ENCODE data around the gene HP. TPM values are rescaled to one million over a fixed set of nuclear protein-coding genes. Genes with fewer than 3 reads are reported as not detected.
A peak's percentile ranks its signal among the peaks of the same experiment; 100 is the strongest.

The HP gene
- total RNA-seq, 1 donor from 2014 or later = not detected

DNA sequence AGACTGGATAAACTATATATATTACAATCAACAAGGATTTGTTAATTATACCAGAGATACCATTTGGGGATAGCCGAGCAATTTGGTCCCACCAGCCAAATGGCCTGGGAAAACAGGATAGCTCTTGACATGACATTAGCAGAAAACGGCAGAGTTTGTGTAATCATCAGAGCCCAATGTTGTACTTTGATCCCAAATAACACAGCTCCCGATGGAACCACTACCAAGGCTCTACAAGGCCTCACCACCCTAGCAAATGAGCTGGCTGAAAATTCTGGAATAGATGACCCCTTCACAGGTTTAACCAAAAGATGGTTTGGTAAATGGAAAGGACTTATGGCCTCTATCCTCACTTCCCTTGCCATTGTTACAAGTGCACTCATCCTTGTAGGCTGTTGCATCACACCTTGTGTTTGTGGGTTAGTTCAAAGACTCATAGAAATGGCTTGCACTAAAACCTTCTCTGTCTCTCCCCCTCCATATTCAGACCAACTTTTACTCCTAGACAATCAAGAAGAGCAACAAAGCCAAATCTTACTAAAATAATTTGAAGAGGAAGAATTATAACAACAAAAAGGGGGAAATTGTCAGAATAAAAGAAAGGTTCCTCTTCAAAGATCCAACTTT is 29.6 kb downstream of the HP start:
- Mint-ChIP-seq H3K27ac (ENCODE audit: unreplicated experiment) (no peak overlapping the region), H3K27me3 (ENCODE audit: low read depth) (no peaks in the 10 kb centered on the region), H3K4me3 (ENCODE audit: unreplicated experiment) (no peak overlapping the region), H3K9me3 (ENCODE audit: low read depth) (peaks cover 3% of the 10 kb centered on the region), H3K36me3 (ENCODE audit: low read depth) (peaks cover 23% of the 10 kb centered on the region), H3K4me1 (ENCODE audit: low read depth) (no peaks in the 10 kb centered on the region)
- no peak for DNase-seq (ENCODE audit: low spot score)
- TF ChIP-seq CTCF (IDR thresholded peaks at IDR 0.05) = no peak

DNA sequence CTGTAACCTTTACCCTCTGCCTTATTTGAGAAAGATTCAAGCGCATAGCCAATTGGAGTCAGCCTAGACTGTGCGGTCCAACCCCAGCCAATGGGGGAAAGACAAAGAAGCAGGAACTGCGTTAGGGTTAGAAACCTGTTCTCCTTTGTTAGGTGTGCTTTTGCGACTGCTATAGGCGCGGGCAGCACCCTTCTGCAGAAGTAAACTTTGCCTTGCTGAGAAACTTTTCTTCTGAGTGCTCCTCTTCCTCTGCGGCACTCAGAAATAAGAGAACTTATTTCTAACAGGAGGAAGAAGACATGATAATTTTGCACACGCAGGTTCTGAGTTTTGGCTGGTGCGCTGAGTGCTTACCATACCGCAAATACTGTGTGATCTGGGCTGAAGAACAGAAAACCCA is 30.1 kb downstream of the HP start:
- no peak for DNase-seq (ENCODE audit: low spot score)
- no peak for TF ChIP-seq CTCF (IDR thresholded peaks at IDR 0.05)
- Mint-ChIP-seq H3K4me3 (ENCODE audit: unreplicated experiment) (no peak overlapping the region), H3K4me1 (ENCODE audit: low read depth) (no peaks in the 10 kb centered on the region), H3K36me3 (ENCODE audit: low read depth) (peaks cover 24% of the 10 kb centered on the region), H3K27me3 (ENCODE audit: low read depth) (no peaks in the 10 kb centered on the region), H3K9me3 (ENCODE audit: low read depth) (peaks cover 3% of the 10 kb centered on the region), H3K27ac (ENCODE audit: unreplicated experiment) (no peak overlapping the region)

- peaks cover 26% of the 10 kb centered on the region for H3K36me3 Mint-ChIP-seq (ENCODE audit: low read depth)
- DNase-seq (ENCODE audit: low spot score) = no peak
- no peaks in the 10 kb centered on the region for H3K4me1 Mint-ChIP-seq (ENCODE audit: low read depth)
- peaks cover 3% of the 10 kb centered on the region for H3K9me3 Mint-ChIP-seq (ENCODE audit: low read depth)
- H3K27me3 Mint-ChIP-seq (ENCODE audit: low read depth) = no peaks in the 10 kb centered on the region
- no peak overlapping the region for H3K27ac Mint-ChIP-seq (ENCODE audit: unreplicated experiment)
- no peak for TF ChIP-seq CTCF (IDR thresholded peaks at IDR 0.05)
- H3K4me3 Mint-ChIP-seq (ENCODE audit: unreplicated experiment) = no peak overlapping the region
Observed at GRCh38 chr16:72085002-72085401, 30.7 kb downstream of the HP start.

DNA sequence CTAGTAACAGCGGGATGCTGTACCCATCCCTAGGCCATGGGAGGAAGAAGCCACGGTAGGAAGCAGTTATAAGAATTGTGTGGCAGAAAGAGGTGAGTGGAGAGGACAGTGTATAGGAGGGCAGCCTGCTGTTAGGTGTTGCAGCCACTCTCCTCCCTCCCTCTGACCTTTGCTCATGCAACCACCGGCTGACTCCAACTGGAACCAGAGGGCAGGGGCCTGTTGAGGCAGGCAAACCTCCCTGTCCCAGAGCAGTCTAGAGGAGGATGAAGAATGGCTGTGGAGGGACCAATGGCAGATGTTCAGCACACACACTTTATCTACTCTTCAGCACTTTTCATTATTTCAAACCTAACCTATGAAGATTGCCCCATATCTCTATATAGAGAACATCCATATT is 36.9 kb downstream of the HP start:
- no peak overlapping the region for H3K27ac Mint-ChIP-seq (ENCODE audit: unreplicated experiment)
- peaks cover 12% of the 10 kb centered on the region for H3K36me3 Mint-ChIP-seq (ENCODE audit: low read depth)
- H3K27me3 Mint-ChIP-seq (ENCODE audit: low read depth) = no peaks in the 10 kb centered on the region
- no peak for DNase-seq (ENCODE audit: low spot score)
- no peak overlapping the region for H3K4me3 Mint-ChIP-seq (ENCODE audit: unreplicated experiment)
- no peaks in the 10 kb centered on the region for H3K9me3 Mint-ChIP-seq (ENCODE audit: low read depth)
- peaks cover 38% of the 10 kb centered on the region for H3K4me1 Mint-ChIP-seq (ENCODE audit: low read depth)
- TF ChIP-seq CTCF (IDR thresholded peaks at IDR 0.05) = no peak

GRCh38 chr16:72092832-72093447 is 38.6 kb downstream of the HP start:
- H3K4me1 Mint-ChIP-seq (ENCODE audit: low read depth) = peaks cover 38% of the 10 kb centered on the region
- no peak for TF ChIP-seq CTCF (IDR thresholded peaks at IDR 0.05)
- peak overlapping the region; percentile 94 for H3K4me3 Mint-ChIP-seq (ENCODE audit: unreplicated experiment)
- peaks cover 23% of the 10 kb centered on the region for H3K36me3 Mint-ChIP-seq (ENCODE audit: low read depth)
- H3K27me3 Mint-ChIP-seq (ENCODE audit: low read depth) = no peaks in the 10 kb centered on the region
- DNase-seq (ENCODE audit: low spot score) = no peak
- H3K9me3 Mint-ChIP-seq (ENCODE audit: low read depth) = no peaks in the 10 kb centered on the region
- peak overlapping the region; percentile 97 for H3K27ac Mint-ChIP-seq (ENCODE audit: unreplicated experiment)
